Effector memory CD8-positive, alpha-beta T cell (primary cell): ENCODE measurements around the gene ANKRD13D.

ENCODE experiments used
- ATAC-seq: fragments of 150-1000 bp; cut with Tn5 transposase; replicated peaks from 2 replicates; pipeline ENCODE4 v1.10.0; 2021; ENCODE audit warnings: mild to moderate bottlenecking, moderate library complexity
- DNase-seq, 3 experiments: peaks; one replicate each; pipeline ENCODE4 v3.0.0; 2021
- H3K27ac Mint-ChIP-seq, 2 donors: one replicate each; pipeline ENCODE4 v1.8.0; 2022; ENCODE audit warnings: mild to moderate bottlenecking in 2 of 2, mixed read lengths in 2 of 2, moderate library complexity in 2 of 2
- H3K27me3 Mint-ChIP-seq, 2 donors: one replicate each; pipeline ENCODE4 v1.8.0; 2022; ENCODE audit warnings: mixed read lengths in 2 of 2
- H3K36me3 Mint-ChIP-seq: one replicate; pipeline ENCODE4 v1.8.0; 2022; ENCODE audit warnings: mild to moderate bottlenecking, moderate library complexity, mixed read lengths; ENCODE audit not compliant: insufficient read depth
- H3K4me1 Mint-ChIP-seq, 2 donors: one replicate each; pipeline ENCODE4 v1.8.0; 2022; ENCODE audit warnings: low read depth in 2 of 2, mixed read lengths in 2 of 2
- H3K4me3 Mint-ChIP-seq, 2 donors: one replicate each; pipeline ENCODE4 v1.8.0; 2022; ENCODE audit warnings: mild to moderate bottlenecking in 2 of 2, mixed read lengths in 2 of 2, moderate library complexity in 2 of 2
- H3K9me3 Mint-ChIP-seq, 2 donors: one replicate each; pipeline ENCODE4 v1.8.0; 2022; ENCODE audit warnings: mixed read lengths in 2 of 2

The ANKRD13D gene

DNA sequence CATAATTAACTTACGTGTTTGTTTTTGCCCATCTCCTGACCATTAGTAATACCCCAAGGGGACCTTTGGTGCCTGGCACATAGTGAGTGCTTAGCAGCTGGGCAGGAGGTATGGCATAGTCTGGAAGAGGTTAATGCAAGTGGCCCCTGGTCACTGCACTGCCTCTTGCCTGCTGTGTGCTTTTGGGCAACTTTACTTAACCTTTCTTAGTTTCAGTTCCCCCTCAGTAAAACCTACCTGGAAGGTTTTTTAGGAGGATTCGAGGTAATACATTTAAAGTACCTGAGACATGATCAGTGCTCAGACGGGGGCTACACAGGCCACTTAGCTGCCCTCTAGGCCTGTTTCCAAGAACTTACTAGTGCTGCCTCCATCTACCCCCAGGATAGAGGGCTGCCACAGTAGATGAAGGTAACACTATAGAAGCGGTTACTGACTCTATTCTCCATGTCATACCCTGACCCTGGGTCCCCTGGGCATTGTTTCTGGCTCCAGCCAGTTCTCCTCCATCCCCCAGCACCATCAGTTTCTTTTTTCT, 60.9 kb downstream of the ANKRD13D start:
- H3K27ac Mint-ChIP-seq = peak overlapping the region in 1 of 2 donors; percentile 16
- ATAC-seq = no peak

DNA sequence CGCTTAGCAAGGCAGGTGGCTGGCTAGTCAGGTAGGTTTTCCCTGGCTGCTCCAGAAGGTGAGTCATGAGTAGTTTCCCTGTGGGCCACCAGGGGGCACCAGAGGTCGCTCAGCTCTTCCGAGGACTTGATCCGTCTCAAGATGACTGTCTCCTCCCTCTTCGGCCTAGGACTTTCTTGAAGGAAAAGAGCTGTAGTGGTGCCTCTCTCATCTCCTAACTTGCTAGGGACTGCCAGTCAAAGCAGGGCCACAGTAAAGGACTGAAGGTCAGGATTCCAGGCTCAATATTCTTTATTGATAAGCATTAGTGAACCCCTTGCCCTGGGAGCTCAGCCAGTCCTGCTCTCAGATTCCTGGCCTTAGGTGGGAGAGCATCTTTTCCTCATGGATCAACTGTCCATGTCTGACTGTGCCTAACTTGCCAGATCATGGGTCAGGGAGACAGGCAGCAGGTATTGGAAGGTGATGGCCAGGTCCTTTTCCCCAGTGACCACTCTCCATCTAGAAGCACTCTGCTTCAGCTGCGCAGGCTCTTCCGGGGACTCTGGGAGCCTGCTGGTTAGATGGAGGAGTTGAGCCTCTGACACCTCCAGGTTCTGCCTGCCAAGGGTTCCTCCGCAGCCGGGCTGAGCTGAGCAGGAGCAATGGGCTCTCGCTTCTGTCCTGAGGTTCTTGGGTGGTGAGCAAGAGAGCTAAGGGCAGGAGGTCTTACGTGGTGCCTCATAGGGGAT, 62.3 kb downstream of the ANKRD13D start:
- Mint-ChIP-seq H3K4me3 (peak overlapping the region; percentile 63 to 96), H3K4me1 (peaks cover 30 to 42% of the 10 kb centered on the region in 2 donors), H3K27ac (peak overlapping the region; percentile 58 to 86), H3K27me3 (no peaks in the 10 kb centered on the region), H3K36me3 (peaks cover 18% of the 10 kb centered on the region), H3K9me3 (no peaks in the 10 kb centered on the region)
- DNase-seq = peak; percentile 47 to 60 (median 51)
- ATAC-seq = no peak

More for the DNA sequence above, 60.9 kb downstream of the ANKRD13D start:
- Mint-ChIP-seq H3K9me3 (no peaks in the 10 kb centered on the region), H3K4me3 (no peak overlapping the region), H3K36me3 (peaks cover 18% of the 10 kb centered on the region), H3K4me1 (peaks cover 36 to 42% of the 10 kb centered on the region in 2 donors), H3K27me3 (no peaks in the 10 kb centered on the region)
- DNase-seq = no peak
